ENCODE measurements around the gene DUOX2.

DUOX2 gene

DNA sequence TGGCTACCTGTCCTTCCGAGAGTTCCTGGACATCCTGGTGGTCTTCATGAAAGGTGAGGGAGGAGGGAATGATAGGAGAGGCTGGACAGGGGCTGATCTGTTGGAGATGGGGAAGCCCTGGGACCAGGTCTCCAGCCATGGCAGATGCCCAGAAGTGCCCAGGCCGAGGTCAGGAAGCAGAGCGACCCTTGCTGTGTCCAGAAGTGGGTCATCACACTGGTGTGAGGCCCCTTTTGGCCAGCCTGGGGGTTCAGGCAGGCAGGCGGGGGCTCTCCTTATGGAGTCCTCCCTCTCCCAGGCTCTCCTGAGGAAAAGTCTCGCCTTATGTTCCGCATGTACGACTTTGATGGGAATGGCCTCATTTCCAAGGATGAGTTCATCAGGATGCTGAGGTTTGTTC, 33.6 kb upstream of the DUOX2 start:
- TF ChIP-seq, protein P1, sequence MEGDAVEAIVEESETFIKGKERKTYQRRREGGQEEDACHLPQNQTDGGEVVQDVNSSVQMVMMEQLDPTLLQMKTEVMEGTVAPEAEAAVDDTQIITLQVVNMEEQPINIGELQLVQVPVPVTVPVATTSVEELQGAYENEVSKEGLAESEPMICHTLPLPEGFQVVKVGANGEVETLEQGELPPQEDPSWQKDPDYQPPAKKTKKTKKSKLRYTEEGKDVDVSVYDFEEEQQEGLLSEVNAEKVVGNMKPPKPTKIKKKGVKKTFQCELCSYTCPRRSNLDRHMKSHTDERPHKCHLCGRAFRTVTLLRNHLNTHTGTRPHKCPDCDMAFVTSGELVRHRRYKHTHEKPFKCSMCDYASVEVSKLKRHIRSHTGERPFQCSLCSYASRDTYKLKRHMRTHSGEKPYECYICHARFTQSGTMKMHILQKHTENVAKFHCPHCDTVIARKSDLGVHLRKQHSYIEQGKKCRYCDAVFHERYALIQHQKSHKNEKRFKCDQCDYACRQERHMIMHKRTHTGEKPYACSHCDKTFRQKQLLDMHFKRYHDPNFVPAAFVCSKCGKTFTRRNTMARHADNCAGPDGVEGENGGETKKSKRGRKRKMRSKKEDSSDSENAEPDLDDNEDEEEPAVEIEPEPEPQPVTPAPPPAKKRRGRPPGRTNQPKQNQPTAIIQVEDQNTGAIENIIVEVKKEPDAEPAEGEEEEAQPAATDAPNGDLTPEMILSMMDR (IDR thresholded peaks at IDR 0.05; ENCODE audit: control insufficient read depth, insufficient read depth, low read depth, low read length, missing control alignments): no peak
- no peak overlapping the region for H3K4me3 ChIP-seq (ENCODE audit: control insufficient read depth, low read depth, low read length)
- no peak for DNase-seq (ENCODE audit: low read depth)

DNA sequence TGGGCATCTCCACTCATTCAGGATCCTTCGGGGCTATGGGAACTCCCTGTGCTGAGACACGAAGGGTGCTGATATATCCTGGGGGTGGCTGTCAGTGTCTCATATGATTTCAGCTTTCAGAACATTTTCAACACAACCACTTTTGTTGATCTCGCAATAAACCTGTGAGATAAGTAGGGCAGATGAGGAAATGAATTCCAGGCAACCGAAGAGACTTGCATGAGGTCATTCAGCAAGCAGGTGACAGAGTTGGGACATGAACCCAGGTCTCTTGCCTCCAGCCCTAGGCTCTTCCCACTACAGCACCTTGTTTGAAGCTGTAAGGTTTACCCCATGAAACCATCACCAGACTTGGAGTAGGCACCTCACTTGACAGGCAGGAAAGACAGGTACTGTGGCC, 32.4 kb upstream of the DUOX2 start:
- H3K4me3 ChIP-seq (ENCODE audit: control insufficient read depth, low read depth, low read length): no peak overlapping the region
- TF ChIP-seq, protein P1 (IDR thresholded peaks at IDR 0.05; ENCODE audit: control insufficient read depth, insufficient read depth, low read depth, low read length, missing control alignments): no peak
- no peak for DNase-seq (ENCODE audit: low read depth)

DNA sequence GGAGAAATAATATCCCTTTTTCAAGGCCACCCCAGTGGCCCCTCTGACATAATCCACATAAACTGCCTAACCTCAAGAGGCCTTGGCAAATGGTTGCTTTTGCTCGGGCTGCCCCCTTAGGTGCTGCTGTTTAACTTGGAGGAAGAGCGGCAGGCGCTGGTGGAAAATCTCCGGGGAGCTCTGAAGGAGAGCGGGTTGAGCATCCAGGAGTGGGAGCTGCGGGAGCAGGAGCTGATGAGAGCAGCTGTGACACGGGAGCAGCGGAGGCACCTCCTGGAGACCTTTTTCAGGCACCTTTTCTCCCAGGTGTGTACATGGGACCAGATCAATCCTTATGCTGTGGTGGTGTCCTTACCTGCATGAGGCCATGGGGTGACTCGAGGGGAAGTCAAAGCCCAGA, 30.8 kb upstream of the DUOX2 start:
- no peak for DNase-seq (ENCODE audit: low read depth)
- TF ChIP-seq, protein P1 (IDR thresholded peaks at IDR 0.05; ENCODE audit: control insufficient read depth, insufficient read depth, low read depth, low read length, missing control alignments): no peak
- no peak overlapping the region for H3K4me3 ChIP-seq (ENCODE audit: control insufficient read depth, low read depth, low read length)

GRCh38 chr15:45143946-45144345, 30.0 kb upstream of the DUOX2 start:
- no peak for DNase-seq (ENCODE audit: low read depth)
- TF ChIP-seq, protein P1 (IDR thresholded peaks at IDR 0.05; ENCODE audit: control insufficient read depth, insufficient read depth, low read depth, low read length, missing control alignments): no peak
- no peak overlapping the region for H3K4me3 ChIP-seq (ENCODE audit: control insufficient read depth, low read depth, low read length)

GRCh38 chr15:45143056-45143455, 29.1 kb upstream of the DUOX2 start:
- TF ChIP-seq, protein P1 (IDR thresholded peaks at IDR 0.05; ENCODE audit: control insufficient read depth, insufficient read depth, low read depth, low read length, missing control alignments): no peak
- H3K4me3 ChIP-seq (ENCODE audit: control insufficient read depth, low read depth, low read length): no peak overlapping the region
- no peak for DNase-seq (ENCODE audit: low read depth)

DNA sequence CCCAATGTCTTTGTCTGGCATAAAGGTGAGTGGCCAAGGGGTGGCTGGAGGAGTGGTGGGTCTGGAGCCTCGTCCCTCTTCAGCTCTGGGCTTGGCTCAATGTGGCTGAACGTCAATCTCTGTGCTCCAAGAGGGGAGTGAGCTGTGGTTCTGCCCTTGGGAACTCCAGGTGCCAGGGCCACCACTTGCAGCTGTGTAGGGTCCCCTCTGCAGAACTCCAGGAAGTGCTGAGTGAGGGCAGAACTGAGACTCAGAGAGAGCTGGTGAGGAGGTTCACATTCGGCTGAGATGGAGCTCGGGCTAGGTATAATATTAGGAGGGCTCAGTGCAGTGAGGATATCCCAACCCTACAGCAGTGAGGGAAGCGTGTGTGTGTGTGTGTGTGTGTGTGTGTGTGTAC, 27.4 kb upstream of the DUOX2 start:
- no peak overlapping the region for H3K4me3 ChIP-seq (ENCODE audit: control insufficient read depth, low read depth, low read length)
- TF ChIP-seq, protein P1 (IDR thresholded peaks at IDR 0.05; ENCODE audit: control insufficient read depth, insufficient read depth, low read depth, low read length, missing control alignments): no peak
- no peak for DNase-seq (ENCODE audit: low read depth)

All from AG09309 (cell line).